Prostate gland (tissue), 2 donors: ENCODE data around the gene TAPBP.

ENCODE experiments used
- POLR2A ChIP-seq: fragments of 450-650 bp; IDR thresholded peaks from one replicate; pipeline ENCODE4 v1.6.1; 2016; ENCODE audit warnings: antibody characterized with exemption, mild to moderate bottlenecking
- POLR2AphosphoS5 ChIP-seq: sonication (generic); formaldehyde crosslinking; IDR thresholded peaks from one replicate; pipeline ENCODE4 v1.6.1; 2017; ENCODE audit warnings: antibody characterized with exemption
- TF ChIP-seq, protein P1 (sequence below), 4 experiments: fragments of 200-600 bp in 2 of 4; fragments of 450-650 bp in 2 of 4; sonication (generic) in 2 of 4; IDR thresholded peaks; 1 replicate in 3 of 4; 2 replicates in 1 of 4; pipeline ENCODE4 v1.5.1; 2016 to 2019; ENCODE audit warnings: antibody characterized with exemption in 4 of 4, mild to moderate bottlenecking in 2 of 4, moderate library complexity in 2 of 4

DNA sequence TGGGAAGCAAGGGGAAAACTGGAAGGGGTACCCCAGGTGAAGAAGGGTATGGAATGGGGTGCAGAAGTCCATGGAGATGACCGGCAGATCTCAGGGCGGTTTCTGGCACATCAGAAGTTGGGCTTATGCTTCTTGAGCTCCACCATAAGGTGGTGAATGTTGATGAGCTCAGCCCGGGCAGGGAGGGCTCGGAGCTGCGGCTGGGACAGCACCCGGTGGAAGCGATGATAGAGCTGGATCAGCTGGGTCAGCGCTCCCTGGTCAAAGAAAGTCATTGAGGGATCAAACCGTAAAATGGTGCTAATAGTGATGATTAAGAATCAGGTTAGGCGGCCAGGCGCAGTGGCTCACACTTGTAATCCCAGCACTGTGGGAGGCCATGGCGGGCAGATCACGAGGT, 63.1 kb downstream of the TAPBP start:
- TF ChIP-seq, protein P1, sequence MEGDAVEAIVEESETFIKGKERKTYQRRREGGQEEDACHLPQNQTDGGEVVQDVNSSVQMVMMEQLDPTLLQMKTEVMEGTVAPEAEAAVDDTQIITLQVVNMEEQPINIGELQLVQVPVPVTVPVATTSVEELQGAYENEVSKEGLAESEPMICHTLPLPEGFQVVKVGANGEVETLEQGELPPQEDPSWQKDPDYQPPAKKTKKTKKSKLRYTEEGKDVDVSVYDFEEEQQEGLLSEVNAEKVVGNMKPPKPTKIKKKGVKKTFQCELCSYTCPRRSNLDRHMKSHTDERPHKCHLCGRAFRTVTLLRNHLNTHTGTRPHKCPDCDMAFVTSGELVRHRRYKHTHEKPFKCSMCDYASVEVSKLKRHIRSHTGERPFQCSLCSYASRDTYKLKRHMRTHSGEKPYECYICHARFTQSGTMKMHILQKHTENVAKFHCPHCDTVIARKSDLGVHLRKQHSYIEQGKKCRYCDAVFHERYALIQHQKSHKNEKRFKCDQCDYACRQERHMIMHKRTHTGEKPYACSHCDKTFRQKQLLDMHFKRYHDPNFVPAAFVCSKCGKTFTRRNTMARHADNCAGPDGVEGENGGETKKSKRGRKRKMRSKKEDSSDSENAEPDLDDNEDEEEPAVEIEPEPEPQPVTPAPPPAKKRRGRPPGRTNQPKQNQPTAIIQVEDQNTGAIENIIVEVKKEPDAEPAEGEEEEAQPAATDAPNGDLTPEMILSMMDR (IDR thresholded peaks at IDR 0.05): no peak
- TF ChIP-seq POLR2AphosphoS5 (no peak), POLR2A (no peak)
